GM18526 (cell line): ENCODE measurements around the gene WDR86.

ENCODE experiments used
- POLR2A ChIP-seq: IDR thresholded peaks from 3 replicates; pipeline ENCODE4 v1.6.1; 2011; ENCODE audit not compliant: insufficient read length; ENCODE audit errors: extremely low read depth

Gene WDR86

GRCh38 chr7:151447901-151448260 lies 38.0 kb upstream of the WDR86 start:
- TF ChIP-seq POLR2A: no peak

- no peak for TF ChIP-seq POLR2A
Observed at GRCh38 chr7:151447312-151447711, 37.5 kb upstream of the WDR86 start.

DNA sequence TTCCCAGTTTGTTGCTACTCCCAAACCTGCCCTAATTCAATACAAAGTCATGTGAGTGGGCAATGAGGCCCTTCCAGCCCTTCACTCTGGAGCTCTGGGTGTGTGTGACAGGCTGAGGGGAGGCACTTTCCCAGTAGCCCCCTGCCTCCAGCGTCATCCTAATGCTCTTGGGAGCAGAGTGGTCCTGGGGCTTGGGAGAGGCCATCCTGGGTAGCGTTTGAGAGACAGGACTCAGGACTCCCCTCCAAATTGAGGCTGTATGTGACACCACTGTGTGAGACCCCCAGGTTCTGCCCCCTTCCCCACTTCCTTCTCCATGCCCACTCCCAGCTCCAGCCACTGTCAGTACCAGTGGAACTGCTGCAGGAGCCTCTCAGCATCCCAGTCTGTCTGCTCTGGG lies 36.6 kb upstream of the WDR86 start:
- no peak for TF ChIP-seq POLR2A

- no peak for TF ChIP-seq POLR2A
Observed at GRCh38 chr7:151444632-151445031, 34.8 kb upstream of the WDR86 start.

- no peak for TF ChIP-seq POLR2A
Observed at GRCh38 chr7:151442776-151443496, 33.1 kb upstream of the WDR86 start.

- no peak for TF ChIP-seq POLR2A
Observed at GRCh38 chr7:151440799-151441445, 31.1 kb upstream of the WDR86 start.

DNA sequence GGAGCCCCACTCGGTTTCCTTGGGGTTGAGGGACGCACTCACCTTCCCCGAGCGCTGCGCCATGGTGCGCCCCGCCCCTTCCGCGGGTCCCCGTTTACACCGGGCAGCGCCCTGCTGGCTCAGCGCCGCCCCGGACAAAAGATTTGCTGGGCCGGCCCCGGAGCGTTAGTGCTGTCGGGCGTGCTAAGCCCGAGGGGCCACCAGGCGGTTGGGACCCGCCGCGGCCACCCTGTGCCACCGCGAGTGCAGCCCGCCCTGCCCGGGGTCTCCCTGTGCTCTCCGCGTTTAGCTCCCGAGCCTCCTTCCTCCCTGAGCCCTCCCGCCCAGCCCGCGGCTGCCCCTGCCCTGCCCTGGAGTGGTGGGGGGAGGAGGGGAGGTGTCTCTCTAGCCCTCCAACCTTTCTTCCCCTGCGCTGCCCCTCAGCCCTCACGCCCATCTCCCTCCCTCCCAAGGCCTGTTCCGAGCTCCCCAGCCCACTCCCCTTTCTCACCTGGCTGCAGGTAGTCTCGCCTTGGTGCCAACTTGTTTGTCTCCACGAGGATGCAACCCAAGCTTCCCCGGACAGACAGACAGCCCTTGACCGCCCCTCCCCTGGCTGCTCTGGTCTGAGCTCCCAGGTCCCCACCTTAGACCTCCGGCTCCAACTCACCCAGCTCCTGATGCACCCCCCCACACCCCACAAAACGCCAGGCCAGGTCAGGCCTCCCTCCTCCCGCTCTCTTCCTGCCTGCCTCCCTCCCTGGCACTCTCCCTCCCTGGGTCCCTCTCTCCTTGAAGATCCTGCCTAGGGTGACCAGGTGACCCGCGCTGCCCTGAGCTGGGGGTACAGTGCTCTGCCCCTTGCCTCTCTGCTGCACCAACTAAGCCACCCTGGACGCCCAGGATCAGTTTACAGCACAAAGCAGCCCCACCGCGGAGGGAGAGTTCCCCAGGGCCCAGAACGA lies 30.3 kb upstream of the WDR86 start, which contains the start of gene CRYGN:
Gene CRYGN, minus strand, starts transcription at position 287 of the 944 bp plus-strand sequence. Its CDS starts 224 bp downstream, at position 63.
- no peak for TF ChIP-seq POLR2A

DNA sequence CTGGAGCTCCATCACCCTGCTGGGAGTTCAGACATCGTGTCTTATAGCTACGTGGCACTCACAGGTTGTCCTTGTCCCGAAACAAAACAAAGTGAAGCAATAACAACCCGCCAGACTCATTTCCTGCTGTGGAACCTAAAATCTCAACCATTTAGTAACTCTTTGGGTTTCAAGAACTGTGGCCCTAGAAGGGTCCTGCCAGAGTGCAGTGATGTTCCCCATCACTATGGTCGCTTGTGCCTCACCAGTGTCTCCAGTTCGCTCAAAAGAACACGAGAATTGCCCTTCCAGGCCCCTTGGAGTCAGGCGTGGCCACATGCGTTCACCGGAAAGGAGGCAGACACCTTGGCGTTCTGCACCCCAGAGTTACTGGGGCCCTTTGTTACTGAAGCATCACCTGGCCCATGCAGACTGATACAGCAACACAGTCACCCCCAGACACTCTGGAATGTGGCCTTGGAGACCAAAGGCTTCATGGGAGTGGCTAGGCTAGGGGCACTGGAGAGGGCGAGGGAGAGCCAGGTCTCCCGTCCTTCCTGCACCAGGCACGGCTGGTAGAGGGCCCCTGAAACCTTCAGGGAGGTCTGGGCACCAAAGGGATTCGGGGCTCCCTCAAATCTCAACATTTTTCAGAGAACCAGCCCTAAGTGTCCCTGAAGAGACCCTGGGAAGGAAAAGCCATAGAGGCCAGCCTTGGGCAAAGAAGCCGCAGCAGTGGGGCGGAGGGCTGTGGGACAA lies 29.2 kb upstream of the WDR86 start:
- TF ChIP-seq POLR2A: no peak

DNA sequence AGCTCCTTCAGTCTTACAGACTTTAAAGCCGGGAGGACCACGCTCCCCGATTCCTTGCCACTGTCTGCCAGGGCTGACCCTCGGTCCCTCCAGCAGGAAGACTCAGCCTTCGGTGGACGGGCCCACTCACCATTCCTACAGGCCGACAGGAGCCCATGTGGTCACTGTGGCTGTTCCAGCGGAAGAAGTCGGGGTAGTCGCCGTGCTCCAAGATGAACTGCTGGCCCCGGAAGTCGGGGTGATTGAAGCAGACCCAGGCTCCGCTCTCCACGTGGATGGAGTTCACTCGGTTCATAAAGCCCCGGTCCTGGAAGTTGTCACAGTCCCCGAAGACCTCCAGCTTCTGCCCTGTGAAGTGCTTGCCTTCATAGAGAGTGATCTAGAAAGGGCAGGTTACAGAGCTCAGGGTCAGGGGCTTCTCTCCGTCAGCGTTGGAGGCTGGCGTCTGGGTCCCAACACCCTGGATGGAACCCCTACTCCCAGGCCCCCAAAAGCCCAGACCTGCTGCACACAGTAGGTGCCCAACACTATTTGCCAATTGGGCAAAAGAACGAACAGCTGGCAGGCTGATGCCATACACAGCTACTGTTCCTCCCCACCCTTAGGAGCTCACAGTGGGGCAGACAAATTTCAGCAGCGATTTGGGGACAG lies 28.2 kb upstream of the WDR86 start:
- no peak for TF ChIP-seq POLR2A

GRCh38 chr7:151437159-151437553 lies 27.3 kb upstream of the WDR86 start:
- TF ChIP-seq POLR2A: no peak

DNA sequence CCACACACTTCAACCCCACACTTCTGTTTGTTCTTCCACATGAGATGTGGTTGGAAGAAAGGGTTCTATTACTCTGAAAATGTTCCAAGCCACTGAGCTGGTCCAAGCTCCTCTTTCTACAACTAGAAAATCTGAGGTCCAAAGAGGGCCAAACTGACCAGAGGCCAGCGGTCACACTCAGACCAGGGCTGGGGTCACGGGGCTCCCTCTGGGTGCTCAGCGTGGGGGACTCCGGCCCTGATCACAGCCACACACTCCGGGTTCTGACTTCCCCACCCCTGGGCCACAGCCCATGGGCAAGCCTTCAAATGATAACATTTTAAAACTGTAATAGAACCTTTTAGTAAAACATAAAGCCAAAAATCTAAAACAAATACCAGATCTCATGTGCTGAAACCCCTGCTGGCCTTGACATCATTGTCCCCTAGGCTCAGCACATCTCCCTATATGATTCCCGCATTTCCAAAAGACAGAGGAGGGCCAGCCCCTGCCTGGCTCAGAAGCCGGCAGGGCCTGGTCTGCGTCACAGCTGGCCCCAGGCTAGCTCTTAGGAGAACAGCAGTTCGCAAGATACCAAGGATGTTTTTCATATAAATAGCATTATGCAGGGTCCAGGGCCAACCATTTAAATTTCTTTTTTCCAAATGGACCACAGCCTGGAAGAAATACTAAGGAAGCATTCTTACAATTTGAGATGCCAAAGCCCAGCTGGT lies 26.8 kb upstream of the WDR86 start:
- TF ChIP-seq POLR2A: no peak

DNA sequence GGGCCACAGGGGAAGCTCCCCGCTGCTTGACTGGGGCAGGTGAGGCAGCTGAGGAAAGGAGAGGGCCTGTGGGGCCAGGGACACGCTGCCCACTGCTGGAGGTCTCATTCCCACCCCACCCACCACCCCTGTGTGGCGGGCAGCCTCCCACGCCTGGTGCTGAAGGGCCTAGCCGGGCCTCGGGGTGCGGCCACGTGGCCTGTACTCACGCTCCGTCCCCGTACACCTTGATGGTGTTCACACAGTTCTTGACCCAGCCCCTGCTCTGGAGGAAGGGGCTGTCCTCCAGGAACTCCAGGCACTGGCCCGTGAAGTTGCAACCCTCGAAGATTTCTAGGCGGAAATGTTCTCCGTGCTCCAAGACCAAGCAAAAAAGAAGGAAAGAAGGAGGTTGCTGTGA lies 26.1 kb upstream of the WDR86 start:
- TF ChIP-seq POLR2A: no peak

GRCh38 chr7:151435103-151435916 lies 25.5 kb upstream of the WDR86 start:
- TF ChIP-seq POLR2A: no peak

DNA sequence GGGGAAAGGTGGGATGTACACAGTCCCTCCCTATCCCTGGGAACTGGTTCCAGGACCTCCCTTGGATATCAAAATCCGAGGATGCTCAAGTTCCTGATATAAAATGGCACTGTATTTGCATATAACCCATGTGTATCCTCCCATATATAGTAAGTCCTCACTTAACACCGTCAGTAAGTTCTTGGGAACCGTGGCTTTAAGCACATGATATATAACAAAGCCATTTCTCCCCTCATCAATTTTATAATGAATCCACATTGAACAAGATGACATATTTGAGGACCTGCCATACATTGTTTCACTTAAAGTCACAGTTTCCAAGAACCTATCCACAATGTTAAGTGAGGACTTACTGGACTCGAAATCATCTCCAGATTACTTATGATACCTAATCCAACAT lies 24.7 kb upstream of the WDR86 start:
- no peak for TF ChIP-seq POLR2A
